AG10803 (cell line): ENCODE data around the gene PRR5L.

Experiments
- DNase-seq: peaks from one replicate; pipeline ENCODE4 v3.0.0; 2010; ENCODE audit warnings: low read depth
- H3K4me3 ChIP-seq: 2 replicates; pipeline ENCODE4 v1.5.1; 2011; ENCODE audit warnings: mild to moderate bottlenecking, low read length, control low read depth
- CTCF ChIP-seq: conservative IDR thresholded peaks from 2 replicates; pipeline ENCODE4 v1.5.1; 2011; ENCODE audit warnings: mild to moderate bottlenecking, low read length, control low read depth, inconsistent platforms

Gene PRR5L

GRCh38 chr11:36349351-36350136, 53.5 kb downstream of the PRR5L start:
- no peak for DNase-seq
- no peak for TF ChIP-seq CTCF
- H3K4me3 ChIP-seq, result no peak overlapping the region

GRCh38 chr11:36350137-36350513, 54.0 kb downstream of the PRR5L start:
- TF ChIP-seq CTCF, result no peak
- no peak for DNase-seq

GRCh38 chr11:36352922-36353321, 56.8 kb downstream of the PRR5L start:
- TF ChIP-seq CTCF, result no peak
- DNase-seq, result no peak
- no peak overlapping the region for H3K4me3 ChIP-seq

More at GRCh38 chr11:36350137-36350513, 54.0 kb downstream of the PRR5L start:
- no peak overlapping the region for H3K4me3 ChIP-seq

GRCh38 chr11:36354221-36355003, 58.3 kb downstream of the PRR5L start:
- TF ChIP-seq CTCF, result no peak
- peak; percentile 94 for DNase-seq
- no peak overlapping the region for H3K4me3 ChIP-seq

- H3K4me3 ChIP-seq, result no peak overlapping the region
- TF ChIP-seq CTCF, result no peak
- peak; percentile 58 for DNase-seq
Measured at GRCh38 chr11:36356201-36356600, 60.1 kb downstream of the PRR5L start.

- no peak for TF ChIP-seq CTCF
- H3K4me3 ChIP-seq, result no peak overlapping the region
- no peak for DNase-seq
Measured at GRCh38 chr11:36357831-36358230, 61.7 kb downstream of the PRR5L start.

GRCh38 chr11:36358436-36358835, 62.3 kb downstream of the PRR5L start:
- TF ChIP-seq CTCF, result no peak
- H3K4me3 ChIP-seq, result no peak overlapping the region
- no peak for DNase-seq
